GM12875 (cell line): ENCODE results near the gene OGG1.
A peak's percentile ranks its signal among the peaks of the same experiment; 100 is the strongest.

Experiments
- H3K4me3 ChIP-seq: one replicate; pipeline ENCODE4 v1.5.1; 2011; ENCODE audit warnings: low read depth, low read length, control low read depth
- CTCF ChIP-seq: IDR thresholded peaks from 2 replicates; pipeline ENCODE4 v1.5.1; 2011; ENCODE audit warnings: low read depth, mild to moderate bottlenecking, control low read depth, inconsistent platforms, low read length, moderate library complexity, borderline replicate concordance; ENCODE audit not compliant: insufficient read depth

Gene OGG1

GRCh38 chr3:9727743-9728142 is 22.0 kb upstream of the OGG1 start:
- no peak overlapping the region for H3K4me3 ChIP-seq
- TF ChIP-seq CTCF = no peak

GRCh38 chr3:9729419-9729818 is 20.3 kb upstream of the OGG1 start:
- H3K4me3 ChIP-seq = no peak overlapping the region
- TF ChIP-seq CTCF = no peak

GRCh38 chr3:9730657-9731205 is 19.0 kb upstream of the OGG1 start:
- TF ChIP-seq CTCF = no peak
- peak overlapping the region; percentile 54 for H3K4me3 ChIP-seq

- TF ChIP-seq CTCF = no peak
Measured at GRCh38 chr3:9731206-9732079, 18.3 kb upstream of the OGG1 start, which contains the start of gene BRPF1. TSS of gene BRPF1 (plus strand) at chr3:9731735. CDS start at chr3:9734141, 2,406 bp downstream.

GRCh38 chr3:9732080-9732739 is 17.5 kb upstream of the OGG1 start:
- TF ChIP-seq CTCF = no peak
- H3K4me3 ChIP-seq = peak overlapping the region; percentile 86

More at GRCh38 chr3:9731206-9732079, 18.3 kb upstream of the OGG1 start, which contains the start of gene BRPF1:
- peak within 1 kb of the TSS; percentile 86 for H3K4me3 ChIP-seq

GRCh38 chr3:9732740-9733115 is 17.0 kb upstream of the OGG1 start:
- no peak for TF ChIP-seq CTCF

GRCh38 chr3:9736831-9737230 is 12.9 kb upstream of the OGG1 start:
- H3K4me3 ChIP-seq = no peak overlapping the region
- no peak for TF ChIP-seq CTCF

More at GRCh38 chr3:9732740-9733115, 17.0 kb upstream of the OGG1 start:
- peak overlapping the region; percentile 86 for H3K4me3 ChIP-seq
